Progenitor cell of endocrine pancreas (in vitro differentiated cells): ENCODE results near the gene LSAMP. TPM values are rescaled to one million over a fixed set of nuclear protein-coding genes. Genes with fewer than 3 reads are reported as not detected.

ENCODE experiments used
- DNase-seq: peaks from one replicate; pipeline ENCODE4 v3.0.0; 2021; ENCODE audit warnings: low spot score; ENCODE audit not compliant: unreplicated experiment
- H3K27ac Mint-ChIP-seq: 2 replicates; pipeline ENCODE4 v1.8.0; 2021; ENCODE audit warnings: mild to moderate bottlenecking, moderate library complexity, mixed read lengths
- H3K27me3 Mint-ChIP-seq: 2 replicates; pipeline ENCODE4 v1.8.0; 2021; ENCODE audit warnings: mixed read lengths
- H3K36me3 Mint-ChIP-seq: 2 replicates; pipeline ENCODE4 v1.8.0; 2022; ENCODE audit warnings: mixed read lengths; ENCODE audit not compliant: insufficient read depth
- H3K4me1 Mint-ChIP-seq: 2 replicates; pipeline ENCODE4 v1.8.0; 2021; ENCODE audit warnings: low read depth, mixed read lengths
- H3K4me3 Mint-ChIP-seq: 2 replicates; pipeline ENCODE4 v1.8.0; 2021; ENCODE audit warnings: low read depth, mild to moderate bottlenecking, moderate library complexity, mixed read lengths
- H3K9me3 Mint-ChIP-seq: 2 replicates; pipeline ENCODE4 v1.8.0; 2021; ENCODE audit warnings: low read depth, mixed read lengths
- total RNA-seq: library from RNA; stranded (reverse); gene quantifications from 2 replicates; pipeline ENCODE4 v1.2.1, GENCODE V29; 2021
- TF ChIP-seq, protein P1 (sequence below): fragments of 200-600 bp; sonication (generic); IDR thresholded peaks from one replicate; pipeline ENCODE4 v1.5.0; 2021; ENCODE audit warnings: antibody characterized with exemption, mild to moderate bottlenecking; ENCODE audit not compliant: unreplicated experiment

Gene LSAMP
- total RNA-seq, 1 donor from 2014 or later = 20.7 TPM

DNA sequence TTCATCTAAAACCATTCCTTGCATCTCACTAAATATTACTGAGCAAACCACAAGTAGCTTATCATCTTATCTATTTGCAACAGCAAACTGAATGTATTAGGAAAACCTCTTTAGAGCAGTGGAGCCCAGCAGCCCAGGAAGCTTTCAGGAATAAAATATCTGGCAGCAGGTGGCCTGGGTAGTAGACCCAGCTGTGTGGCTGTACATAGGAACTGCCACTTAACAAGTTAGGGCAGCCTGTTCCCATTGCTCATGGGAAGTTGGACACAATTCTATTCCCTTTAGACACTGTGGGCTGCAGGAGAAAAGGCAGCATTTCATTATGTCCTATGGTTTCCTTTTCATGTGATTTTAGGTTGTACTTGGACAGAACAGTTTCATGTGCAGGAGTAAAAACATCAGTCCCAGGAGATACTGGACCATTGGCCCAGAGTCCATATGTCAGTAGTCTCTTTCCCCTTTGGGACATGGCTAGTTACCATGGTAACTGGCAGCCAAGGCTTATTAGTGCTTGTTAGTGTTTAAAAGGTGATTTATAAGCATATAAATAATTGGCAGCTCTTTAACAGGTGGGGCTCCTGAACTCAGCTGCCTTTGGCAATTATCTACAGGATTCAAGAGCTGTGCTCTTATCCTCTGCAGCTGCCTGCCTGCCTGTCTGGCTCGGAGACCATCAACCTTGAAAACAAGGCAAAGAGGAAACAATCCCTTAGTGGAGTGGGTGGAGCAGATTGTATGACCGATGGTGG is 28.9 kb upstream of the LSAMP start:
- no peak overlapping the region for H3K4me3 Mint-ChIP-seq
- H3K36me3 Mint-ChIP-seq = peaks cover 6% of the 10 kb centered on the region
- H3K27me3 Mint-ChIP-seq = no peaks in the 10 kb centered on the region
- H3K27ac Mint-ChIP-seq = peak overlapping the region; percentile 60
- peaks cover 15% of the 10 kb centered on the region for H3K4me1 Mint-ChIP-seq
- peaks cover 12% of the 10 kb centered on the region for H3K9me3 Mint-ChIP-seq
- DNase-seq = no peak
- TF ChIP-seq, protein P1, sequence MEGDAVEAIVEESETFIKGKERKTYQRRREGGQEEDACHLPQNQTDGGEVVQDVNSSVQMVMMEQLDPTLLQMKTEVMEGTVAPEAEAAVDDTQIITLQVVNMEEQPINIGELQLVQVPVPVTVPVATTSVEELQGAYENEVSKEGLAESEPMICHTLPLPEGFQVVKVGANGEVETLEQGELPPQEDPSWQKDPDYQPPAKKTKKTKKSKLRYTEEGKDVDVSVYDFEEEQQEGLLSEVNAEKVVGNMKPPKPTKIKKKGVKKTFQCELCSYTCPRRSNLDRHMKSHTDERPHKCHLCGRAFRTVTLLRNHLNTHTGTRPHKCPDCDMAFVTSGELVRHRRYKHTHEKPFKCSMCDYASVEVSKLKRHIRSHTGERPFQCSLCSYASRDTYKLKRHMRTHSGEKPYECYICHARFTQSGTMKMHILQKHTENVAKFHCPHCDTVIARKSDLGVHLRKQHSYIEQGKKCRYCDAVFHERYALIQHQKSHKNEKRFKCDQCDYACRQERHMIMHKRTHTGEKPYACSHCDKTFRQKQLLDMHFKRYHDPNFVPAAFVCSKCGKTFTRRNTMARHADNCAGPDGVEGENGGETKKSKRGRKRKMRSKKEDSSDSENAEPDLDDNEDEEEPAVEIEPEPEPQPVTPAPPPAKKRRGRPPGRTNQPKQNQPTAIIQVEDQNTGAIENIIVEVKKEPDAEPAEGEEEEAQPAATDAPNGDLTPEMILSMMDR = no peak

DNA sequence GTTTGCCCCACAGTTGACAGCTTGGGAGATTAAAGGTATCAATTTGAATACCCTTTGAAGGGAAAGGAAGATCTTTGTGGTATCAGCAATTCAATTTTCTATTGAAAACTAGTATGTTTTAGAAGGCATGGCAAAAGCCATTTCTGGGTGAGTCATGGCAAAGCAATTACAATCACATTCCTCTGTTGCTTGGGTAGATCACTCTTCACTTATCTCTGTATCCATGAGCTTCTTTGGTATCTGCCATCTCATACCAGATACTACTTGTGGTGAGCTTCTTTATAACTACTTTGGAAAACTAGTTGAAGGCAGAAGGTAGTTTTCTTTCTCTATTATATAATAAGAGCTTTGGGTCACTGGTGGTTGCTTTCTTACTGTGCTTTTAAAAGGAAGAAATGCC is 28.3 kb upstream of the LSAMP start:
- no peak for DNase-seq
- Mint-ChIP-seq H3K36me3 (peaks cover 6% of the 10 kb centered on the region), H3K4me1 (peaks cover 15% of the 10 kb centered on the region), H3K4me3 (no peak overlapping the region), H3K27me3 (no peaks in the 10 kb centered on the region), H3K9me3 (peaks cover 10% of the 10 kb centered on the region), H3K27ac (no peak overlapping the region)
- TF ChIP-seq, protein P1 = no peak

DNA sequence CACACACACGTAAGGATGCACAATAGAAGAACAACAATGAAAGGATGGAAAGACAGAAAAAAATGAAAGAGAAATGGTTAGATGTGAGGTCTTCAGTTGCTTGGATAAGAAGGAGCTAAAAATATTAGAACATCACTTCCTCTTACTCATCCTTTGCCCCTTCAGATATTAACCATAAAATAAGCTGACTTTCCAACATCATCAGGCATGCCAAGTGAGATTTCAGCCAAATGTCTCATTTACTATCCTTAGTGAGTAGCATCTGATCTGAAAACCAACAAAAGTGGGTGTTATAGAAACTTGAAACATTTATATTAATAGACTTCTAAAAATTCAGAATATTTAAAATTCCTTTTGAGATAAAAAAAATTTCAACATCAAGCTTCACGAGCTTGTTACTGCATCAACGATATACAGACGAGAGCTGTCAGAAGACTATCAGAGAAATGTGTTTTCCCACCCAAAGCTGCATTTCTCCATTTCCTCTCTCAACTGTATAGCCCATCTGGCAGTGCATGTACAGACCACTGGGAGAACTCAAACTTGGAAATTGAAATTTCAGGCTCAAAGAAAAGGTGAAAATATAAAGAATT is 25.4 kb upstream of the LSAMP start:
- no peak overlapping the region for H3K4me3 Mint-ChIP-seq
- no peaks in the 10 kb centered on the region for H3K9me3 Mint-ChIP-seq

DNA sequence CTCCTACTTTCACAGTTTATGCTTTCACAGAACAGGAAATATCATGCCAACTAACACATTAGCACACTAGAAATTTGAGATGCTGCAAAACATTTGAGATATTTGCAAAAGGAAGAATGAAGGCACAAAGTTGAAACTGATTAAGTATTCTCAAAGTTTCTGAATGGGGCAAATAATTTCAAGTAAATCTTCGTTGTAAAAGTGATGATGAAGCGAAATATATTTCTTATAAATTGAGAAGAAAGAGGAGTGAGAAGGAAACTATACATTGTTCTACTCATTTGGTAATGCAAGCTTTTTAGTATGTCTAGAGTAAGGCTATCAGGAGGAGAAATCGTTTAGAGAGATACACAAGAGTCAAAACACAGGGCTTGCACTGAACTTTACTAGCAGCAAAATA is 24.3 kb upstream of the LSAMP start:
- Mint-ChIP-seq H3K4me3 (no peak overlapping the region), H3K9me3 (no peaks in the 10 kb centered on the region), H3K36me3 (no peaks in the 10 kb centered on the region), H3K27ac (no peak overlapping the region), H3K4me1 (peaks cover 14% of the 10 kb centered on the region), H3K27me3 (no peaks in the 10 kb centered on the region)
- TF ChIP-seq, protein P1 = no peak
- no peak for DNase-seq

More for the DNA sequence above, 25.4 kb upstream of the LSAMP start:
- DNase-seq = no peak
- no peaks in the 10 kb centered on the region for H3K36me3 Mint-ChIP-seq
- TF ChIP-seq, protein P1 = no peak
- no peak overlapping the region for H3K27ac Mint-ChIP-seq
- no peaks in the 10 kb centered on the region for H3K27me3 Mint-ChIP-seq
- H3K4me1 Mint-ChIP-seq = peaks cover 15% of the 10 kb centered on the region

DNA sequence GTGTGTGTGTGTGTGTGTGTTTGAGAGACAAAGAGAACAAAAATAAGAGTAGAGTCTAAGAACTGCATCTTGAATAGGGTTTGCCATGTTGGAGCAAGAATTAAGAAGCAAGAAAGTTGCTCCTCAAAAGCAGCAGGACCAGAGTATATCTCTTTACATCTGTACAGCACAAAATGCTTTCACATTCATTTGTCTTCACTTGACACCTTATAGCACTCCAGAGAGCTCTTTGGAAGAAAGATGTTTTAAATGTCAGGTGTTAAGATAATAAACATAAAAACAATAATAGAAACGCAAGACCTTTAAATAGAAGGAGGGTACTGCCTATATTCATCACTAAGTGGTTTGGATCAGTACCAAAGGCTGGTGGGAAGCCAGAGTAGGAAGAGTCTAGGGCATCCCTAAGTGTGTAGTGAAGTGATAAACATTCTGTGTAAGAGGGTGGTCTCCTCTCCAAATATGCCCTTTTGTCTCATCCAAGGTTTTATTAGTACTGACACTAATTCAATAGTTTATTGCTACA is 19.1 kb upstream of the LSAMP start:
- no peak for DNase-seq
- no peaks in the 10 kb centered on the region for H3K27me3 Mint-ChIP-seq
- H3K4me1 Mint-ChIP-seq = no peaks in the 10 kb centered on the region
- no peak overlapping the region for H3K4me3 Mint-ChIP-seq
- TF ChIP-seq, protein P1 = no peak
- H3K36me3 Mint-ChIP-seq = no peaks in the 10 kb centered on the region
- H3K9me3 Mint-ChIP-seq = no peaks in the 10 kb centered on the region
- H3K27ac Mint-ChIP-seq = no peak overlapping the region
